Motor neuron (in vitro differentiated cells): ENCODE measurements around the gene FHIP2A. TPM values are rescaled to one million over a fixed set of nuclear protein-coding genes. Genes with fewer than 3 reads are reported as not detected.
"Not testable (repeated sequence)": the region's sequence is repeated elsewhere in the genome, so short reads cannot be mapped to it uniquely, and the experiment has no call there.

ENCODE experiments used
- ATAC-seq, 8 experiments: fragments of 200-7000 bp; cut with Tn5 transposase; replicated peaks in 6 of 8; 2 replicates each; pipeline ENCODE4 v1.8.0; 2021; ENCODE audit warnings: mild to moderate bottlenecking in 8 of 8, moderate library complexity in 8 of 8
- H3K27ac ChIP-seq, 2 donors: fragments of 250-450 bp; sonication (Bioruptor Pico); 2 replicates each; pipeline ENCODE4 v1.9.0; 2021; ENCODE audit warnings: antibody characterized with exemption in 2 of 2, mild to moderate bottlenecking in 2 of 2, moderate library complexity in 1 of 2
- H3K4me1 ChIP-seq, 2 donors: fragments of 250-450 bp; sonication (Bioruptor Pico); replicated peaks in 1 of 2; 2 replicates each; pipeline ENCODE4 v1.6.1; 2021; ENCODE audit warnings: antibody characterized with exemption in 2 of 2, mild to moderate bottlenecking in 2 of 2, moderate library complexity in 1 of 2
- H3K4me3 ChIP-seq, 5 donors: fragments of 250-450 bp; sonication (Bioruptor Pico); 2 replicates each; pipeline ENCODE4 v1.9.0; 2021; ENCODE audit warnings: antibody characterized with exemption in 5 of 5, mild to moderate bottlenecking in 5 of 5, moderate library complexity in 4 of 5
- WGBS, 10 experiments: fragments of 450-650 bp; shearing (Covaris generic); methylation state at CpG; one replicate each; pipeline ENCODE4 v1.0.0; 2022; 5-methylcytosine and 5-hydroxymethylcytosine counted together
- in situ Hi-C, 9 experiments: fragments of 400-800 bp; cut with MboI; loops; one replicate each; pipeline ENCODE4 v1.15.0; 2021; ENCODE audit warnings: low sequenced_read_pairs in 9 of 9, low pct_unique_long_range_greater_than_20kb in 2 of 9; ENCODE audit not compliant: unreplicated experiment in 9 of 9
- total RNA-seq, 8 experiments: library from RNA; unstranded; fragments of 300-600 nt; gene quantifications; 2 replicates each; pipeline versions ENCODE4 v1.2.3 to v1.2.4, GENCODE V29; 2022

The FHIP2A gene
- total RNA-seq, 8 experiments from 2014 or later = 14.4 to 23.5 (median 19.7) TPM

DNA sequence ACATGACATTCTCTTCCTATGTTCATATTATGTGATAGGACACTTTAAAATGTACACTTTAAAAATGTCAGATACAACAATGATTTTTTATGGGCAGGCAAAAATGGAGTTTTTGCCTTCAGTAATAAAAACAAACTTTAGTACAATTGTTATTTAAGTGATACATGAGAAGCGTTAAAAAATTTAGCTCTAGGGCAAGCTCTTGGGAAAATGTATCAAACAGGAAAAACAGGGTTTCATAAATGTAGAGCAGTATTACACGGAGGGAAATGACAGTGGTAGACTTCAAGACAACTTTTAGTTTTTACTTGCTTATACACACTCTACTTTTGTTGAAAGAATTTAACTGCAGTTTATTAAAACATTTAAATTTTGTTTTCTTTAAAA, 1.5 kb downstream of the FHIP2A start:
- H3K27ac ChIP-seq = no peak overlapping the region

DNA sequence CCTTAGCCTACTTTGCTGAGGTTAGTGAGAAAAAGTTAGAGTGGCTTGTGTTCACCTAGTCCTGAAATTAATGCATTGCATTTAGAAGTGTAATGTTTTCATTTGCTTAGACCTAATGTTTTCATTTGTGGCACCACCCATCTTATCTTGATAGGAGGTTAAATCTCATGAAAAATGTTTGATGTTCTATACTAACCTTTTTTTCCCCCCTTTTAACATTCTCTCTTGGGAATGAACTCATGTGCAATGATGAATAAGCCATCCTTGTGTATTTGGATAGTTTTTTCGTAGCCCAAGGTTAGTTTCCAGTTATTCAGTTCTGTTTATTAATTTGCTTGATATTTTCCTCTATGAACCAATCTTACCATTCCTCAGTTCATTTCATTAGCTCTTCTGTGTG, 2.8 kb downstream of the FHIP2A start:
- Histone ChIP-seq H3K4me3 (peak overlapping the region in 1 of 5 donors; percentile 11), H3K27ac (no peak overlapping the region), H3K4me1 (peaks cover 5 to 16% of the 10 kb centered on the region in 2 donors)
- 55 to 100% (median 86%) methylated on average over 1 of the region's 1 CpG; no CpG with 5 or more reads in 1 of the 10 experiments for WGBS, 10 experiments
- in situ Hi-C loops = no loop called here
- ATAC-seq = no peak

More for the DNA sequence above, 1.5 kb downstream of the FHIP2A start:
- Histone ChIP-seq H3K4me1 (peaks cover 5 to 16% of the 10 kb centered on the region in 2 donors), H3K4me3 (peak overlapping the region; percentile 62 to 99 (median 89))
- in situ Hi-C loops = no loop called here
- WGBS, 10 experiments = 0 to 81% (median 48%) methylated on average over 1 to 2 of the region's 2 CpGs
- no peak for ATAC-seq

DNA sequence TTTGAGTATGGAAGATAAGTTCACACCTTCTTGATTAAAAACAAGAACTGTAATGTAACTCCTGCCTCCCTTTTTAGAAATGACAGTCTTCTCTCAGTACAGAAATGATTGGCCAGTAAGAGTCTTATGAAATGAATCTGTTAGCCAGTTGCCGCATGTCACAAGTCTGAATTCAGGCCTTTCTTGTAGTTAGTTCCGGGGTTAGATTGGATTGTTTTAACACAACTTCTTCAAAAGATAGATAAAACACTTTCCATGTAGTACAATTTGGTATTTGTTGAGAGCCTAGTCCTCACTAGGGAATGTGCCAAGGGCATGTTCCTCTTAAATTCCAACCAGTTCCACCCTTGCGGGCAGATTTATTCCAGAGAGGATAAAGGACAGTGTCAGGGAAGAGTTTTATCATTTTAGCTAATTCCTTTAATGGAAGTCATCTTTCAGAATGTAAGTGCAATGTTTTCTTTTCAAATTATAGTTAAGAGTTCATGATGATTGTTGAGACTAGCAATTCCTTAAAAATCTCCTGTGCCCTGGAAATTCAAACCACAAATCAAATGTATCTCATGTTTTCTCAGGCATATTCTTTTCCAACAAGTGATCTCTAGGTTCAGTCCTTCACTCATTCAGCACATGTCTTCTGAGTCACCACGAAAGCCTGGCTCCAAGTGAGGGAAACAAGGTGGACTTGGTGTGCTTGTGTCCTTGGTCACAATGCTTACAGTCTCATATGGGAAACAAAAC, 4.1 kb downstream of the FHIP2A start:
- in situ Hi-C loops = no loop called here
- peak in 1 of 8 experiments; percentile 2 for ATAC-seq
- peaks cover 5 to 16% of the 10 kb centered on the region in 2 donors for H3K4me1 ChIP-seq
- no peak overlapping the region for H3K27ac ChIP-seq
- WGBS, 10 experiments = 0 to 100% (median 83%) methylated on average over 1 to 4 of the region's 4 CpGs
- no peak overlapping the region for H3K4me3 ChIP-seq

DNA sequence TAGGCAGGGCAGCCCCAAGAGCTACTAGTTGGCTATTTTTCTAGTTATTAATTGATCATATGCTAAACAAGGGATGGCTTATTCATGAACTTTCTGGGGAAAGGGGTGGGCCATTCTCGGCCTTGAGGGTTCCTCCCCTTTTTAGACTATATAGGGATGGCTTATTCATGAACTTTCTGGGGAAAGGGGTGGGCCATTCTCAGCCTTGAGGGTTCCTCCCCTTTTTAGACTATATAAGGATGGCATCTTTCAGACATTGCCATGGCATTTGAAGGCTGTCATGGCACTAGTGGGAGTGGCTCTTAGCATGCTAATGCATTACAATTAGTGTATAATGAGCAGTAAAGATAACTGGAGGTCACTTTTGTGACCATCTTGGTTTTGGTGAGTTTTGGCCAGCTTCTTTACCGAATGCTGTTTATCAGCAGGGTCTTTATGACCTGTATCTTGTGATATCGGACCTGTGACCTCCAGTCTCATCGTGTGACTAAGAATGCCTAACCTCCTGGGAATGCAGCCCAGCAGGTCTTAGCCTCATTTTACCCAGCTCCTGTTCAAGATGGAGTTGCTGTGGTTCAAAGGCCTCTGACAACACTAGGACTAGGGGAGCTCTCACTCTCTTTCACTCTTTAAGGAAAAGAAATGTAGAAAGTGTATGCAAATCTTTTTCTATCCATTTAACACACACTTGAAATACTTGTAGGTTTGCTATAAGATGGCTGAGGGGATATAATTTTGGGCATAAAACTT, 7.8 kb downstream of the FHIP2A start:
- ATAC-seq = peak in 1 of 8 experiments; percentile 26
- in situ Hi-C loops = no loop called here
- WGBS, 10 experiments = 60 to 100% (median 89%) methylated on average over 1 to 3 of the region's 4 CpGs; no CpG with 5 or more reads in 4 of the 10 experiments
- H3K4me1 ChIP-seq = peaks cover 0 to 3% of the 10 kb centered on the region in 2 donors
- H3K4me3 ChIP-seq = no peak overlapping the region
- H3K27ac ChIP-seq = no peak overlapping the region

DNA sequence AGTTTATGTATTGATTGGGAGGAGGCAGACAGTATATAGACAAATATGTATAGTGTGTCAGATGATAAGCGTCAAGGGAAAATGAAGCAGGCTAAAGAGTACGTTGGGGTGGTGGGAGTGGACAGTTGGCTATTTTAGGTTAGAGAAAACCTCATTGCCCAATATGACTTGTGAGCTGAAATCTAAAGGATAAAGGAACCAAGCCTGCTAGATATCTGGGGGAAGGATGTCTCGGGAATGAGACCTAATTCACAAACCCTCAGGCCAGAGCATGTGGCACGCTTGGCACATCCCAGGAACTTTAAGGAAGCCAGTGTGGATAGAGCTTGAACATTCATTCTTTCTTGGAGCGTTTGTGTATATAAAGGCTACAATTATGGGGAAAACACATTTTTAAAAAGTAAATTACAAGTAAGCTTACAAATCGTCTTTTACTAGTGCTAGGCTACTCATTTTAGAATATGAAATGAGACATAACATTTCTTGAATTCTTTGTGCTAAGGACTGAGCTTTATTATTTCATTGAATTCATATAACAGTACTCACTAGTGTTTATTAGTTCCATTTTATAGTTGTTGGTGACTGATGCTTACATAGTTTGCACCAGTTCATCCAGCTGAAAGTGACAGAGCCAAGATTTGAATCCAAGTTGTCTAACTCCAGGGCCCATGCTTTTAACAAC, 9.7 kb downstream of the FHIP2A start:
- H3K4me1 ChIP-seq = no peaks in the 10 kb centered on the region
- no peak for ATAC-seq
- in situ Hi-C loops = no loop called here
- no peak overlapping the region for H3K4me3 ChIP-seq
- no peak overlapping the region for H3K27ac ChIP-seq
- WGBS, 10 experiments = 65 to 100% (median 92%) methylated on average over 1 to 6 of the region's 6 CpGs; no CpG with 5 or more reads in 2 of the 10 experiments

GRCh38 chr10:114837690-114838089, 16.1 kb downstream of the FHIP2A start:
- H3K4me3 ChIP-seq = no peak overlapping the region
- 85 to 100% (median 94%) methylated on average over 1 to 3 of the region's 3 CpGs for WGBS, 10 experiments
- in situ Hi-C loops = no loop called here
- no peaks in the 10 kb centered on the region for H3K4me1 ChIP-seq
- no peak overlapping the region for H3K27ac ChIP-seq
- no peak for ATAC-seq

GRCh38 chr10:114839901-114840300, 18.3 kb downstream of the FHIP2A start:
- WGBS, 10 experiments = 90 to 100% (median 95%) methylated on average over 1 to 3 of the region's 3 CpGs; no CpG with 5 or more reads in 2 of the 10 experiments
- no peak for ATAC-seq
- H3K4me1 ChIP-seq = no peaks in the 10 kb centered on the region
- no peak overlapping the region for H3K27ac ChIP-seq
- in situ Hi-C loops = no loop called here
- H3K4me3 ChIP-seq = no peak overlapping the region

- H3K27ac ChIP-seq = no peak overlapping the region
- no peak overlapping the region for H3K4me3 ChIP-seq
- no peaks in the 10 kb centered on the region for H3K4me1 ChIP-seq
- ATAC-seq = no peak
- in situ Hi-C loops = no loop called here
- WGBS, 10 experiments = 73 to 100% (median 88%) methylated on average over 2 to 8 of the region's 8 CpGs
These were observed 24.6 kb downstream of the FHIP2A start for GRCh38 chr10:114845978-114846693.

- not testable (repeated sequence) for ATAC-seq
These were observed 25.9 kb downstream of the FHIP2A start for GRCh38 chr10:114847517-114847916.

DNA sequence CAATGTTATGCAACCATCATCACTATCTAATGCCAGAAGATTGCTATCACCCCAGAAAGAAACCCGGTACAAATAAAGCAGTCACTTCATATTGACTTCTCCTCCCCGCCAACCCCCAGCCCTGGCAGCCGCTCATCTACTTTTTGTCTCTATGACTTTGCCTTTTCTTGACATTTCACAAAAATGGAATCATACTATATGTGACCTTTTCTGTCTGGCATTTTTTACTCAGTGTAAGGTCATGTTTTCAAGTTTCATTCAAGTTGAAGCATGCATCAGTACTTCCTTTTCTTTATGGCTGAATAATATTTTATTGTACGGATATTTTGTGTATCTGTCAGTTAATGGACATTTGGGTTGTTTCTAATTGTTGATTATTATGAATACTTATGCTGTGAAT, 28.1 kb downstream of the FHIP2A start:
- WGBS, 10 experiments = 93 to 100% (median 100%) methylated on average over 1 to 4 of the region's 4 CpGs; no CpG with 5 or more reads in 1 of the 10 experiments
- in situ Hi-C loops = loop anchor here in 2 of 9 experiments (25.0 kb wide), 1 partner anchor 263 kb away; no protein-coding TSS in a partner anchor
- no peaks in the 10 kb centered on the region for H3K4me1 ChIP-seq
- no peak for ATAC-seq
- H3K4me3 ChIP-seq = no peak overlapping the region
- H3K27ac ChIP-seq = no peak overlapping the region

More at GRCh38 chr10:114847517-114847916, 25.9 kb downstream of the FHIP2A start:
- H3K4me3 ChIP-seq, H3K4me1 ChIP-seq, H3K27ac ChIP-seq, in situ Hi-C loops: not testable (repeated sequence)
- 84 to 100% (median 96%) methylated on average over 1 to 10 of the region's 10 CpGs; no CpG with 5 or more reads in 1 of the 10 experiments for WGBS, 10 experiments

DNA sequence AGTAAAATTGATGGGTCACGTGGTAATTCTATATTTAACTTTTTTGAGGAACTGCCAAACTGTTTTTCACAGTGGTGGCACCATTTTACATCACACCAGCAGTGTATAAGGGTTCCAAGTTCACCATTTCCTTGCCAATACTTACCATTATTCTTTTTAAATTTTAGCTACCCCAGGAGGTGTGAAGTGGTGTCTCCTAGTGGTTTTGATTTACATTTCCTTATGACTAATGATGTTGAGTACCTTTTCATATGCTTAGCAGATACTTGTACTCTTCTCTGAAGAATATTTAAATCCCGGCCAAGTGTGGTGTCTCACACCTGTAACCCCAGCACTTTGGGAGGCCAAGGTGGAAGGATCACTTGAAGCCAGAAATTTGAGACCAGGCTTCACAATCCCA, 28.5 kb downstream of the FHIP2A start:
- Histone ChIP-seq H3K4me1 (no peaks in the 10 kb centered on the region), H3K4me3 (no peak overlapping the region), H3K27ac (no peak overlapping the region)
- in situ Hi-C loops = loop anchor here in 2 of 9 experiments (25.0 kb wide), 1 partner anchor 262 kb away; no protein-coding TSS in a partner anchor
- no peak for ATAC-seq
- 0 to 100% (median 64%) methylated on average over 1 to 2 of the region's 2 CpGs; no CpG with 5 or more reads in 1 of the 10 experiments for WGBS, 10 experiments

GRCh38 chr10:114851336-114851735, 29.8 kb downstream of the FHIP2A start:
- no peaks in the 10 kb centered on the region for H3K4me1 ChIP-seq
- no peak for ATAC-seq
- in situ Hi-C loops = loop anchor here in 2 of 9 experiments (25.0 kb wide), 1 partner anchor 261 kb away; no protein-coding TSS in a partner anchor
- no peak overlapping the region for H3K27ac ChIP-seq
- no peak overlapping the region for H3K4me3 ChIP-seq
- 78 to 100% (median 94%) methylated on average over 1 to 2 of the region's 2 CpGs; no CpG with 5 or more reads in 1 of the 10 experiments for WGBS, 10 experiments
